OCI-LY7 (cell line): ENCODE results near the gene RASEF. TPM values are rescaled to one million over a fixed set of nuclear protein-coding genes. Genes with fewer than 3 reads are reported as not detected.

ENCODE experiments used
- BruUV-seq: library from RNA; stranded (reverse); fragments of 400-500 nt; replicated peaks from 2 replicates; lab custom pipeline; 2021; lab: Mats Ljungman, UMichigan
- CTCF ChIA-PET: fragments of 300-600 bp; sonication (Branson Sonifier 250); formaldehyde crosslinking; loops from one replicate; lab custom pipeline; 2022; ENCODE audit warnings: antibody characterized with exemption; ENCODE audit not compliant: unreplicated experiment; lab: Charles Lee
- POLR2A ChIA-PET: fragments of 300-600 bp; sonication (Branson Sonifier 250); formaldehyde crosslinking; loops from one replicate; lab custom pipeline; 2022; ENCODE audit warnings: antibody characterized with exemption; lab: Charles Lee
- DNase-seq: peaks from one replicate; pipeline ENCODE4 v3.0.0-alpha.2; 2015; ENCODE audit warnings: low spot score
- H2AFZ ChIP-seq: fragments of 200-600 bp; sonication (generic), shearing (Covaris generic); 2 replicates; pipeline ENCODE4 v1.6.1; 2014; ENCODE audit warnings: mild to moderate bottlenecking, antibody characterized with exemption, low read length, moderate library complexity
- H3K27ac ChIP-seq: fragments of 200-600 bp; sonication (generic); 2 replicates; pipeline ENCODE4 v1.5.1; 2014; ENCODE audit warnings: mixed run types, low read depth, mild to moderate bottlenecking, moderate library complexity, low read length, inconsistent platforms; ENCODE audit not compliant: poor library complexity, severe bottlenecking
- H3K36me3 ChIP-seq: fragments of 200-600 bp; sonication (generic); 2 replicates; pipeline ENCODE4 v1.6.1; 2014; ENCODE audit warnings: mild to moderate bottlenecking, antibody characterized with exemption, low read length, moderate library complexity, mixed read lengths; ENCODE audit not compliant: insufficient read depth
- H3K4me1 ChIP-seq: fragments of 200-600 bp; sonication (generic); 2 replicates; pipeline ENCODE4 v1.5.1; 2014; ENCODE audit warnings: mild to moderate bottlenecking, low read length; ENCODE audit not compliant: insufficient read depth, poor library complexity, severe bottlenecking
- H3K4me2 ChIP-seq: fragments of 200-600 bp; sonication (generic); 2 replicates; pipeline ENCODE4 v1.6.1; 2014; ENCODE audit warnings: mild to moderate bottlenecking, low read length
- H3K4me3 ChIP-seq: fragments of 200-600 bp; sonication (generic); 2 replicates; pipeline ENCODE4 v1.5.1; 2014; ENCODE audit warnings: mild to moderate bottlenecking, low read depth, low read length; ENCODE audit not compliant: poor library complexity, severe bottlenecking
- H3K79me2 ChIP-seq: fragments of 200-600 bp; sonication (generic); 2 replicates; pipeline ENCODE4 v1.6.1; 2016; ENCODE audit warnings: low read depth, mild to moderate bottlenecking, low read length, moderate library complexity, mixed read lengths; ENCODE audit not compliant: insufficient read depth
- H3K9me2 ChIP-seq: fragments of 200-600 bp; sonication (generic); 2 replicates; pipeline ENCODE4 v1.6.1; 2016; ENCODE audit warnings: mild to moderate bottlenecking, low read length, mixed read lengths; ENCODE audit not compliant: insufficient read depth
- H3K9me3 ChIP-seq: fragments of 200-600 bp; sonication (generic); 2 replicates; pipeline ENCODE4 v1.6.1; 2014; ENCODE audit warnings: mild to moderate bottlenecking, mixed run types, low read length, mixed read lengths
- H4K20me1 ChIP-seq: fragments of 200-600 bp; sonication (generic); 2 replicates; pipeline ENCODE4 v1.6.1; 2014; ENCODE audit warnings: mild to moderate bottlenecking, antibody characterized with exemption, low read length, moderate library complexity, mixed read lengths; ENCODE audit not compliant: insufficient read depth
- EZH2phosphoT487 ChIP-seq: fragments of 200-600 bp; sonication (generic); IDR thresholded peaks from 2 replicates; pipeline ENCODE4 v1.6.1; 2018; ENCODE audit warnings: low read depth, borderline replicate concordance, mild to moderate bottlenecking, mixed run types, antibody characterized with exemption, low read length, moderate library complexity, mixed read lengths
- intact Hi-C: fragments of 100-400 bp; cut with micrococcal nuclease; formaldehyde crosslinking; loops from one replicate; pipeline ENCODE4 v1.10.0; 2022; ENCODE audit not compliant: unreplicated experiment
- total RNA-seq, 2 experiments: library from RNA; depleted of rRNA in 1 of 2; stranded (reverse); fragments of >200 nt in 1 of 2; shearing (Covaris generic) in 1 of 2; gene quantifications; 2 replicates each; pipeline ENCODE4 v1.2.3, GENCODE V29; 2014 to 2022
- TF ChIP-seq, protein P1 (sequence below): fragments of 200-600 bp; sonication (generic); conservative IDR thresholded peaks from 2 replicates; pipeline ENCODE4 v1.5.1; 2014; ENCODE audit warnings: mild to moderate bottlenecking, antibody characterized with exemption, low read length, moderate library complexity, mixed read lengths

Gene RASEF
- total RNA-seq, 2 experiments from 2014 or later: not detected

DNA sequence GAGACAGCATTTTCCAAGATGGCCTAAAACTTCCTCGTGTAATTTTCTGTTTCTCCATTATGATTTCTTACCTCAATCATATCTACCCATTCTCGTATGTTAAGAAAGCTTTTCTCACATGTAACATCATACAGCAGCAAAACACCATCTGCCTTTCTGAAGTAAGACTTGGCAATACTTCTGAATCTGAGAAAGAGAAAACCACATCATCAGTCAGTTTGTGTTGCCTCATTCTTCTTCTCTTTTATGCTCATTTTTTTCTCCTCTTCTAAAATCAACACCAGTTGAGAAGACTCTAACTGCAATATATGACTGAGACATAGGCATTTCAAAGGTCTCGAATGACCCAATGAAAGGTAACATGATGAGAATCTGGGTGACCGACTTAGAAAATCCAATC, 66.0 kb downstream of the RASEF start:
- ChIA-PET POLR2A (no interaction called here), CTCF (no interaction called here)
- TF ChIP-seq EZH2phosphoT487: no peak
- TF ChIP-seq, protein P1, sequence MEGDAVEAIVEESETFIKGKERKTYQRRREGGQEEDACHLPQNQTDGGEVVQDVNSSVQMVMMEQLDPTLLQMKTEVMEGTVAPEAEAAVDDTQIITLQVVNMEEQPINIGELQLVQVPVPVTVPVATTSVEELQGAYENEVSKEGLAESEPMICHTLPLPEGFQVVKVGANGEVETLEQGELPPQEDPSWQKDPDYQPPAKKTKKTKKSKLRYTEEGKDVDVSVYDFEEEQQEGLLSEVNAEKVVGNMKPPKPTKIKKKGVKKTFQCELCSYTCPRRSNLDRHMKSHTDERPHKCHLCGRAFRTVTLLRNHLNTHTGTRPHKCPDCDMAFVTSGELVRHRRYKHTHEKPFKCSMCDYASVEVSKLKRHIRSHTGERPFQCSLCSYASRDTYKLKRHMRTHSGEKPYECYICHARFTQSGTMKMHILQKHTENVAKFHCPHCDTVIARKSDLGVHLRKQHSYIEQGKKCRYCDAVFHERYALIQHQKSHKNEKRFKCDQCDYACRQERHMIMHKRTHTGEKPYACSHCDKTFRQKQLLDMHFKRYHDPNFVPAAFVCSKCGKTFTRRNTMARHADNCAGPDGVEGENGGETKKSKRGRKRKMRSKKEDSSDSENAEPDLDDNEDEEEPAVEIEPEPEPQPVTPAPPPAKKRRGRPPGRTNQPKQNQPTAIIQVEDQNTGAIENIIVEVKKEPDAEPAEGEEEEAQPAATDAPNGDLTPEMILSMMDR: no peak
- Histone ChIP-seq H3K4me3 (no peak overlapping the region), H2AFZ (no peak overlapping the region), H3K9me3 (no peaks in the 10 kb centered on the region), H3K36me3 (no peaks in the 10 kb centered on the region), H3K4me2 (no peak overlapping the region), H3K9me2 (no peaks in the 10 kb centered on the region), H3K27ac (no peak overlapping the region), H3K79me2 (no peaks in the 10 kb centered on the region), H3K4me1 (no peaks in the 10 kb centered on the region), H4K20me1 (no peaks in the 10 kb centered on the region)
- no TSS peak for BruUV-seq
- DNase-seq: no peak
- intact Hi-C loops: no loop called here

DNA sequence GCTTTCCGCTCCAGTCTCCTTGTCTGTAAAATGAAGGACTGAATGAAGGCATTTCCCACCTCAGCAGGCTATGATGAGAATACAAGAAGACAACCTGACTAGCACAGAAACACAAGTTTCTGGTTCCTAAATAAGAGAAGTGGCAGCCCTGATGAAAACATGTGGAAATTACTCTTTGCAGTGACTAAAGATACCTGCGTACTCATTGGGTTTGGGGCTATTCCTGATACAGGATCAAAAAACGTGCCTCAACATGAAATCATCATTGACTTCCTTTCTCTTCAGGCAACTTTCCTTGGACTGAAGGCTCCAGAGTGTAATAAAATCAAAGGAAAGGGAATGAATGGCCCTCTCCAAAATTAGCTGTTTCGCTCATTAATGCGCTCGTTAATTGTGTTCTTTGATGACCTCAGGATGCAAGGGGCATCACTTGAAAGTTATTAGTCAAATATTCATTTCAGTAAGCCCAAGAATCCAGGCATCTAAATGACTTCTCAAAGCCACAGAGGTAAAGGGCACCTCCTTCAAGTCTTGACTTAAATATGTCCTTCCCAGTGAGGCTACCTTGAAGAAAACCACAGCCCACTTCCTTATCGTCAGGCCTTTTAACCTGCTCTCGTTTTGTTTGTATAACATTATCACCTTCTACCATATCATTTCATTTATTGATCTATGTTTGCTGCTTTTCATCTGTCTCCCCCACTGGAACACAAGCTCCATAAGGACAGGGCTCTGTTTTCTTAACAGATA, 68.9 kb downstream of the RASEF start:
- no peak overlapping the region for H3K4me3 ChIP-seq
- ChIA-PET CTCF (no interaction called here), POLR2A (no interaction called here)
- no peak overlapping the region for H3K27ac ChIP-seq
- H3K79me2 ChIP-seq: no peaks in the 10 kb centered on the region
- H2AFZ ChIP-seq: no peak overlapping the region
- no peak for TF ChIP-seq EZH2phosphoT487
- TF ChIP-seq, protein P1: no peak
- no peaks in the 10 kb centered on the region for H3K4me1 ChIP-seq
- no peak overlapping the region for H3K4me2 ChIP-seq
- H3K9me3 ChIP-seq: no peaks in the 10 kb centered on the region
- H4K20me1 ChIP-seq: no peaks in the 10 kb centered on the region
- intact Hi-C loops: no loop called here
- H3K36me3 ChIP-seq: no peaks in the 10 kb centered on the region
- DNase-seq: no peak
- no TSS peak for BruUV-seq
- no peaks in the 10 kb centered on the region for H3K9me2 ChIP-seq

DNA sequence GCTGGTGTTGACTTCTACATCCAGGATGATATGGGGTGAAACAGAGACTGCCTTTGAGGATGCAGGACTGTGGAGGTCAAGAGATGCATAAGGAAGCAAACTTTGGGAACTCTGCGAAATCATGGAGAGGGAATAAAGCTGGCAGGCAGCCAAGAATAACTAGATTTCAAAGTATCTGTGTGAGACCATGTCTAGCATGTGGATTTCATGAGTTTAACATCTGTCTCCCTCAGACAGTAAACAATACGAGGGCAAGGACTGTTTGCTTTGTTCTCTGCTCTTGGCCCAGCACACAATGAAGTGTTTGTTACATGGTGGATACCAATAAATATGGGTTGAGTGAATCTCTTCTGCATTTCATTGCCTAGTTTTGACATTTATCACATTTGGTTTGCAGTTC, 71.3 kb downstream of the RASEF start:
- BruUV-seq: no TSS peak
- Histone ChIP-seq H2AFZ (no peak overlapping the region), H3K27ac (no peak overlapping the region), H3K4me2 (no peak overlapping the region), H3K36me3 (no peaks in the 10 kb centered on the region), H4K20me1 (no peaks in the 10 kb centered on the region), H3K9me2 (no peaks in the 10 kb centered on the region), H3K4me3 (no peak overlapping the region), H3K4me1 (no peaks in the 10 kb centered on the region), H3K9me3 (no peaks in the 10 kb centered on the region), H3K79me2 (no peaks in the 10 kb centered on the region)
- CTCF ChIA-PET: no interaction called here
- intact Hi-C loops: no loop called here
- no peak for TF ChIP-seq EZH2phosphoT487
- TF ChIP-seq, protein P1: no peak
- POLR2A ChIA-PET: interaction anchor here (0.6 kb wide), 1 partner anchor 1011 kb away, joined by 5 read pairs; no protein-coding TSS in a partner anchor
- no peak for DNase-seq
